Ramos (cell line): ENCODE data around the gene CCDC78.
"Not testable (repeated sequence)": the region's sequence is repeated elsewhere in the genome, so short reads cannot be mapped to it uniquely, and the experiment has no call there.

Experiments used
- in situ Hi-C: fragments of 300-500 bp; cut with MboI; formaldehyde crosslinking; loops from one replicate; pipeline ENCODE4 v1.14.3; 2022; ENCODE audit warnings: low sequenced_read_pairs; ENCODE audit not compliant: unreplicated experiment

Gene CCDC78

GRCh38 chr16:761625-762513 is 35.6 kb upstream of the CCDC78 start:
- in situ Hi-C loops: no loop called here

- in situ Hi-C loops: no loop called here
These were observed 34.5 kb upstream of the CCDC78 start, which contains the start of gene MSLN for GRCh38 chr16:760545-761343. TSS of gene MSLN (plus strand) at chr16:760734. CDS start at chr16:762681, 1,947 bp downstream.

GRCh38 chr16:760065-760464 is 33.8 kb upstream of the CCDC78 start:
- in situ Hi-C loops: no loop called here

GRCh38 chr16:759110-759910 is 33.1 kb upstream of the CCDC78 start:
- in situ Hi-C loops: no loop called here

- in situ Hi-C loops: no loop called here
These were observed 30.2 kb upstream of the CCDC78 start for GRCh38 chr16:756428-756827.

GRCh38 chr16:754656-755055 is 28.4 kb upstream of the CCDC78 start:
- in situ Hi-C loops: no loop called here

DNA sequence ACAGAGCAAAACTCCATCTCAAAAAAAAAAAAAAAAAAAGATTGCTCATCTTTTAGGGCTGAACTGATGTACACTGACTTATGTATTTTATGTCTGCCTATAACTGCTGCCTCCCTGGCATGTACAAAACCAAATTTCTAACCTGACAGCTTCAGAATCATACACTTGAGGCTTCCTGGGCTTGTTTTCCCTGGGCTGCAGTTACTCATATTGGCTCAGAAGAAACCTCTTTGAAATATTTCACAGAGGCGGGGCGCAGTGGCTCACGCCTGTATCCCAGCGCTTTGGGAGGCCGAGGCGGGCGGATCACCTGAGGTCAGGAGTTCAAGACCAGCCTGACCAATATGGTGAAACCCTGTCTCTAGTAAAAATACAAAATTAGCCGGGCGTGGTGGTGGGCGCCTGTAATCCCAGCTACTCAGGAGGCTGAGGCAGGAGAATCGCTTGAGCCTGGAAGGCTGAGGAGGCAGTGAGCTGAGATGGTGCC is 27.9 kb upstream of the CCDC78 start:
- in situ Hi-C loops: not testable (repeated sequence)

GRCh38 chr16:752007-752312 is 25.7 kb upstream of the CCDC78 start:
- in situ Hi-C loops: no loop called here

DNA sequence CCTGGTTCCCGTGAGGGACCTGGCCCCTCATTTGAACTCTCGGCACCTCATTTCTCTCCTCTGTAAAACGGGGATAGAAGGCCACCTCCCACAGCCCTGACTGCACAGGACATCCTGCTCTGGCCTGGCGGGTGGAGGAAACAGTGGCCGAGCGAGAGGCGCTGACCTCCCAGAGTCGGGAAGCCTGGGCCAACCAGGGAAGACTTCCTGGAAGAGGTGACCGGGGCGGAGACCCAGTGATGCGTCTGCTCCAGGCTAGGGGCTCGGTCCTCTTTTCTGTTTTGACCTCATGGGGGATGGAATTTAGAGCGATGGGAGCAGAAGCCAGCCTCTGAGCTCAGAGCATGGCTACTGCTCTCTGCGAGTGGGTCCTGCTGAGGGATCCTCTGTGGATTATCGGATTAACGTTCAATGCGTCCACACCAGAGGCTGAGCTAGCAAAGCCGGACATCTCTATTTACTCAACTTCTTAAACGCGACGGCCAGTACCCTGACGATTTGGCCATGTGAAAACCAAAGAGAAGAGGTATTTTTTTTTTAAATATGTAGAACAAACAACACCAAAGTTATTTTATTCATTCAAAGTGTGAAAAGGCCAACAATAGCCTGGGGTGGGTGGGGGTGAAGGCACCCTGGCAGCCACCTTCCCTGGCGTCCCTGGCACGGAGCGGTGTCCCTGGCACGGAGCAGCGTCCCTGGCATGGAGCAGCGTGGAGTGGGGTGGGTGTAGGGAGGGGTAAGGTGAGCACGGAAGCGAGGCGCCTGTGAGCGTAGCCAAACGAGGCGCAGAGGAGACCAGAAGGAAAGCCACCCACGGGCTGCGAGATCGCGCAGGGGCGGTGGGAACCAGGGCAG is 25.1 kb upstream of the CCDC78 start:
- in situ Hi-C loops: no loop called here

- in situ Hi-C loops: no loop called here
These were observed 24.2 kb upstream of the CCDC78 start for GRCh38 chr16:750485-750884.

DNA sequence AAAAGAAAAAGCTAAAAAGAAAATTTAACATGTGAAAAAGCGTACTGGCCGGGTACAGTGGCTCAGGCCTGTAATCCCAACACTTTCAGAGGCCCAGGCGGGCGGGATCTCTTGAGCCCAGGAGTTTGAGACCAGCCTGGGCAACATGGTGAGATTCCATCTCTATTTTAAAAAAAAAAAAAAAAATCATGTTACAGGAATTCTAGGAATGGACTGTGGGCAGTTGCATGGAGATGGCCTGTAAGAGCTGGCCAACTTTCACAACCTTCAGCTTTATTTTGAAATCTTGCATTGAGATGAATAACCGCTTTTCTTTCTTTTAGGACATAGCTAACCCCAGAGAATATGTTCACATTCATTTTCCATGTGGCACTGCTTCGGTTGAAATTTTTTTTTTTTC is 22.8 kb upstream of the CCDC78 start:
- in situ Hi-C loops: no loop called here

- in situ Hi-C loops: no loop called here
These were observed 21.9 kb upstream of the CCDC78 start for GRCh38 chr16:747978-748746.

DNA sequence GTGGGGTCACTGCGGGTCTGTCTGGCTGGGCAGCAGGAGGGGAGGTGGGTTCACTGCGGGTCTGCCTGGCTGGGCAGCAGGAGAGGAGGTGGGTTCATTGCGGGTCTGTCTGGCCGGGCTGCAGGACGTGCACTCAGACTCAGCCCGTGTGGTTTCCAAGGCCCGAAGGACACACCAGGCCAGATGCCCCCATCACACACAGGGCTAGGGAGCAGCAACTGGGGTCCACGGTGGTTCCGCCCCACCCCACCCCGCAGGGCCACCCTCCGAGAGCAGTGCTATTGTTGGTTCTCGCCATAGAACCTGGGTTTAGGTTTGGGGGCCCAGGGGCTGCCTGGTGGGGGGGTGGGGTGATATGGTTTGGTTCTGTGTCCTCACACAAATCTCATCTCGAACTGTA is 20.4 kb upstream of the CCDC78 start:
- in situ Hi-C loops: no loop called here

DNA sequence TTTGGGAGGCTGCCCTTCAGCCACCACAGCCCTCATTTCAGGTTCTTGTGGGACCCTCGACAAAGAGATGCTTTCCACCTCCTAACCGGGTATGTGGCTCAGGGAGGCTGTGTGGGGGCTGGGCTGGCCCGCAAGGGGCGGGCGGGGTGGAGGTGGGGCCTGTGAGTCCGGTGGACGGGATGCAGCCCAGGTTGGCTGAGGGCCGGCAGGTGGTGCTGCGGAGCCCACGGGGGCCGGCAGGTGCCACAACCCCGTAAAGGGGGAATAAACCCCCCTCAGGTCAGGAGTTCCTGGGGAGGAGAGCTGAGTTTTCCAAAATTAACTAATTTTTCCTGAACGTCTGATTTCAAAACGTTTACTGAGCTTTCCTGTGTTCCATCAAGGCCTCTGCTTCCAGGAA is 19.5 kb upstream of the CCDC78 start:
- in situ Hi-C loops: no loop called here

DNA sequence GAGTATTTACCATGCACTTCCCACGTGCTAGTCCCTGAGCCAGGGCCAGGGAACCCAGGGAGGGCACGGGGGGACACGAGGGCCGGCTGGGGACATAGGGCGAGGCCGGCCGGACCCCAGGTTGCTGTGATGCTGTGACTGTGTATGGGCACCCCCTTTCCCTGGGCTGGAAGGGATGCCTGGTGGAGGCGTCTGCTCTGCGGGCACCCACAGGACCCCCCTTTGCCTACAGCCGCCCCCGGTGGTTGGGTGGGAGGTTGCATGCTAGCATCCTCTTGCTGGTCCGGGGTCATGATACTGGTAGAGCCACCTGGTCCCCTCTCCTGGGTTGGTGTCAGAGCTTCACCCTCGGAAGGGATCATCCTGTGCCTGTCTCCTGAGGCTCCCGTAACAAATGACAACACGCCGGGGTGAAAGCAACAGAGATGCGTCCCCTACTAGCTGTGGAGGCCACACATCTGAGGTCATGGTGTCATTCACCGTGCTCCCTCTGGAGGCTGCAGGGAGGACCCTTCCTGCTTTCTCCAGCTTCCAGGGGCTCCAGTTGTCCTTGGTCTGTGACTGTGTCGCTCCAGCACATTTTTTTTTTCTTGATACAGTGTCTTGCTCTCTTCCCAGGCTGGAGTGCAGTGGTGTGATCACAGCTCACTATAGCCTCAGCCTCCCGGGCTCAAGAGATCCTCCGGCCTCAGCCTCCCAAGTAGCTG is 17.7 kb upstream of the CCDC78 start:
- in situ Hi-C loops: no loop called here

DNA sequence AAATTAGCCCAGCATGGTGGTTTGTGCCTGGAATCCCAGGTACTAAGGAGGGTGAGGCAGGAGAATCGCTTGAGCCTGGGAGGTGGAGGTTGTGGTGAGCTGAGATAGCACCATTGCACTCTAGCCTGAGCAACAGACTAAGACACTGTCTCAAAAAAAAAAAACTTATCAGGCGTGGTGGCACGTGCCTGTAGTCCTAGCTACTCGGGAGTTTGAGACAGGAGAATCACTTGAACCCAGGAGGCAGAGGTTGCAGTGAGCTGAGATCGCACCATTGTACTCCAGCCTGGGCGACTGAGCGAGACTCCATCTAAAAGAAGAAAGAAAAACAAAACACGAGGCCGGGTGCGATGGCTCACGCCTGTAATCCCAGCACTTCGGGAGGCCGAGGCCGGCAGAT is 16.7 kb upstream of the CCDC78 start:
- in situ Hi-C loops: not testable (repeated sequence)

- in situ Hi-C loops: no loop called here
These were observed 15.9 kb upstream of the CCDC78 start for GRCh38 chr16:741986-742629.
